Kidney epithelial cell (primary cell): Measurements from ENCODE around the gene ZIC3. TPM values are rescaled to one million over a fixed set of nuclear protein-coding genes. Genes with fewer than 3 reads are reported as not detected.
"Not testable (repeated sequence)": the region's sequence is repeated elsewhere in the genome, so short reads cannot be mapped to it uniquely, and the experiment has no call there.

Experiments used
- DNase-seq: peaks from one replicate; pipeline ENCODE4 v3.0.0-alpha.2; 2010; ENCODE audit warnings: low read depth
- H3K27me3 ChIP-seq: 2 replicates; pipeline ENCODE4 v1.6.0; 2011; ENCODE audit warnings: low read length; ENCODE audit not compliant: control insufficient read depth, insufficient read depth
- H3K36me3 ChIP-seq: 2 replicates; pipeline ENCODE4 v1.5.1; 2011; ENCODE audit warnings: low read length; ENCODE audit not compliant: control insufficient read depth, insufficient read depth
- H3K4me3 ChIP-seq: 2 replicates; pipeline ENCODE4 v1.5.1; 2011; ENCODE audit warnings: low read depth, mild to moderate bottlenecking, control low read depth, low read length
- total RNA-seq: library from RNA; depleted of rRNA; stranded (reverse); fragments of >200 nt; gene quantifications from 2 replicates; pipeline ENCODE4 v1.2.3, GENCODE V29; 2015
- TF ChIP-seq, protein P1 (sequence below): IDR thresholded peaks from 2 replicates; pipeline ENCODE4 v1.5.1; 2011; ENCODE audit warnings: mild to moderate bottlenecking, moderate library complexity, low read length, control low read depth, inconsistent platforms; ENCODE audit not compliant: insufficient read depth, poor library complexity, severe bottlenecking

ZIC3 gene
- total RNA-seq, 1 donor from 2014 or later: not detected

GRCh38 chrX:137549073-137549472 is 16.9 kb upstream of the ZIC3 start:
- Histone ChIP-seq H3K4me3 (no peak overlapping the region), H3K36me3 (no peaks in the 10 kb centered on the region), H3K27me3 (peaks cover 48% of the 10 kb centered on the region)
- no peak for DNase-seq
- TF ChIP-seq, protein P1, sequence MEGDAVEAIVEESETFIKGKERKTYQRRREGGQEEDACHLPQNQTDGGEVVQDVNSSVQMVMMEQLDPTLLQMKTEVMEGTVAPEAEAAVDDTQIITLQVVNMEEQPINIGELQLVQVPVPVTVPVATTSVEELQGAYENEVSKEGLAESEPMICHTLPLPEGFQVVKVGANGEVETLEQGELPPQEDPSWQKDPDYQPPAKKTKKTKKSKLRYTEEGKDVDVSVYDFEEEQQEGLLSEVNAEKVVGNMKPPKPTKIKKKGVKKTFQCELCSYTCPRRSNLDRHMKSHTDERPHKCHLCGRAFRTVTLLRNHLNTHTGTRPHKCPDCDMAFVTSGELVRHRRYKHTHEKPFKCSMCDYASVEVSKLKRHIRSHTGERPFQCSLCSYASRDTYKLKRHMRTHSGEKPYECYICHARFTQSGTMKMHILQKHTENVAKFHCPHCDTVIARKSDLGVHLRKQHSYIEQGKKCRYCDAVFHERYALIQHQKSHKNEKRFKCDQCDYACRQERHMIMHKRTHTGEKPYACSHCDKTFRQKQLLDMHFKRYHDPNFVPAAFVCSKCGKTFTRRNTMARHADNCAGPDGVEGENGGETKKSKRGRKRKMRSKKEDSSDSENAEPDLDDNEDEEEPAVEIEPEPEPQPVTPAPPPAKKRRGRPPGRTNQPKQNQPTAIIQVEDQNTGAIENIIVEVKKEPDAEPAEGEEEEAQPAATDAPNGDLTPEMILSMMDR: no peak

DNA sequence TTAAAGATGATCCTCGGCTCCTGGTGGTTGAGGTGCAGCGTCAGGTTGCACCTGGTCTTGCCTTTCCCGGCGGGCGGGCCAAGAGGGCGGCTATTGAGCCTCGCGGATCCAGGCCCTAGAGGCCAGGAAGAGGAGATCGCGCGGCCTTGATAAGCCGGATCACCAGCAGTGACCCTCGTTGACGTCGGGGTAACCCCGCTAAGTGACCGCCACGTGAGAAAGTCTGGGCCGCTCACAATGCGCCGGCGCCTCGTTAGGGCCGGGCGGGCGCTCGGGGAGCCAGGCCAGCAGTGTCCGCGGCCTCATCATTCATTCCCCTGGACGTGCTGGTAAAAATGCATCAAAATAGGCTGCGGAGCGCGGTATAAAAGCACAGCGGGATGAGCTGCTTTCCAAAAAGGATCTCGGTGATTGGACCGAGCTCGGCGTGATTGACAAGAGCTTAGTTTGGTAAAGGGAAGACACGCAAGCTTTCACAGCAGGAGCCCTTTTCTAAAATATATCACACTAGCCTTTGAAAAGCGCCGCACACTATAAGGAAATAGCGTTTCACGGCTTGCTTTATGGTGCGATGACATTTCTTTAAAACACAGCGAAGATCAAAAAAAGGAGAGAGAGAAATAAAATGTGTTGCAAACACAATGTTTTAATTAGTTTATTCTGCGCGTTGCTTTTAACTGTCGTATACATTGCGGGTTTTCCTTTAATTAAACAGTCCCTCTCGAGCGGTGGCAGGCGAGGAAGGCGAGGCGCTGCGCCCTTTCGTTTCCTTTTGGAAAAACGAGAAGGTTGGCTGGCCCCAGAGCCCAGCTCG is 15.9 kb upstream of the ZIC3 start:
- Histone ChIP-seq H3K36me3 (no peaks in the 10 kb centered on the region), H3K27me3 (peaks cover 48% of the 10 kb centered on the region), H3K4me3 (no peak overlapping the region)
- TF ChIP-seq, protein P1: no peak
- DNase-seq: no peak

DNA sequence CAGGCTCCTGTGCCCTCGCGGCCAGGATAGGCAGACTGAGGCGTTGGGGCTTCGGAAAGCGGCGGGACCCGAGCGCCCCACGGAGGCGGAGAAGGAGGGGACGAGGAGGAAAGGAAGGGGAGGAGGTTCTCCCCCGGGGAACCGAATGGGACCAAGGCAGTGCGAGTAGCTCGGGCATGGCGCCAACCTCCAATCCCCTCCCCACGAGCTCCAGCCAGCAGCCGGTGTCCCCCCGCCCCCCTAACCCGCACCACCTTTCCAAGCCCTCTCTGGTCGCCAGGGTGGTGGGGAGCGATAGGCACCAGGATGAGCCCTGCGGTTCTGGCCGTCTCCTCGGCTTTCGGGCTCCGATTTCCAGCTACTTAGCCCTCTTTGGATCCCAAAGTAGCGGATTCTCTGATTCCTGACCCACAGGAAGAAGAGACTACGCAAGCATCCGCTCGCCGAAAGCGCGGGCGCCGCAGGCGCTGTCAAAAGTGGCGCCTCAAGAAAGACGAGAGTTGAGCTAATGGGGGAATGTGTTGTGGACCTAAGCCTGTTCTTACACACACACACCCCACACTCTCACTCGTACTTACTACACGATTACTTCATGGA is 15.2 kb upstream of the ZIC3 start:
- H3K36me3 ChIP-seq: no peaks in the 10 kb centered on the region
- no peak for DNase-seq
- H3K27me3 ChIP-seq: peaks cover 48% of the 10 kb centered on the region
- TF ChIP-seq, protein P1: no peak
- no peak overlapping the region for H3K4me3 ChIP-seq

GRCh38 chrX:137552098-137552497 is 13.8 kb upstream of the ZIC3 start:
- not testable (repeated sequence) for H3K36me3 ChIP-seq, H3K4me3 ChIP-seq, DNase-seq
- H3K27me3 ChIP-seq: peaks cover 39% of the 10 kb centered on the region

GRCh38 chrX:137562096-137562495 is 3.8 kb upstream of the ZIC3 start:
- Histone ChIP-seq H3K27me3 (peaks cover 35% of the 10 kb centered on the region), H3K4me3 (no peak overlapping the region), H3K36me3 (no peaks in the 10 kb centered on the region)
- DNase-seq: no peak
- TF ChIP-seq, protein P1: no peak

- Histone ChIP-seq H3K27me3 (peaks cover 51% of the 10 kb centered on the region), H3K4me3 (no peak overlapping the region), H3K36me3 (no peaks in the 10 kb centered on the region)
- TF ChIP-seq, protein P1: no peak
- DNase-seq: no peak
Measured at GRCh38 chrX:137563681-137564651, 2.0 kb upstream of the ZIC3 start.
